BE2C (cell line): ENCODE data around the gene SCYGR7.

Experiments used
- DNase-seq: peaks from one replicate; pipeline ENCODE4 v3.0.0-alpha.2; 2020
- H3K27me3 ChIP-seq: fragments of 250-450 bp; sonication (Bioruptor Pico); 2 replicates; pipeline ENCODE4 v1.5.1; 2020; ENCODE audit warnings: mild to moderate bottlenecking
- H3K36me3 ChIP-seq: fragments of 250-450 bp; sonication (Bioruptor Pico); 2 replicates; pipeline ENCODE4 v1.5.1; 2020; ENCODE audit warnings: mild to moderate bottlenecking
- H3K4me1 ChIP-seq: fragments of 250-450 bp; sonication (Bioruptor Pico); 2 replicates; pipeline ENCODE4 v1.5.1; 2020
- H3K4me3 ChIP-seq: 2 replicates; pipeline ENCODE4 v1.5.1; 2011; ENCODE audit warnings: low read depth, low read length
- H3K9me3 ChIP-seq: fragments of 250-450 bp; sonication (Bioruptor Pico); 2 replicates; pipeline ENCODE4 v1.5.1; 2020
- TF ChIP-seq, protein P1 (sequence below): IDR thresholded peaks from 2 replicates; pipeline ENCODE4 v1.5.1; 2012; ENCODE audit warnings: mild to moderate bottlenecking, low read depth, low read length

The SCYGR7 gene

GRCh38 chr2:227703961-227704360, 24.2 kb upstream of the SCYGR7 start:
- no peak for DNase-seq
- H3K4me3 ChIP-seq = no peak overlapping the region
- no peaks in the 10 kb centered on the region for H3K4me1 ChIP-seq
- H3K36me3 ChIP-seq = no peaks in the 10 kb centered on the region
- TF ChIP-seq, protein P1, sequence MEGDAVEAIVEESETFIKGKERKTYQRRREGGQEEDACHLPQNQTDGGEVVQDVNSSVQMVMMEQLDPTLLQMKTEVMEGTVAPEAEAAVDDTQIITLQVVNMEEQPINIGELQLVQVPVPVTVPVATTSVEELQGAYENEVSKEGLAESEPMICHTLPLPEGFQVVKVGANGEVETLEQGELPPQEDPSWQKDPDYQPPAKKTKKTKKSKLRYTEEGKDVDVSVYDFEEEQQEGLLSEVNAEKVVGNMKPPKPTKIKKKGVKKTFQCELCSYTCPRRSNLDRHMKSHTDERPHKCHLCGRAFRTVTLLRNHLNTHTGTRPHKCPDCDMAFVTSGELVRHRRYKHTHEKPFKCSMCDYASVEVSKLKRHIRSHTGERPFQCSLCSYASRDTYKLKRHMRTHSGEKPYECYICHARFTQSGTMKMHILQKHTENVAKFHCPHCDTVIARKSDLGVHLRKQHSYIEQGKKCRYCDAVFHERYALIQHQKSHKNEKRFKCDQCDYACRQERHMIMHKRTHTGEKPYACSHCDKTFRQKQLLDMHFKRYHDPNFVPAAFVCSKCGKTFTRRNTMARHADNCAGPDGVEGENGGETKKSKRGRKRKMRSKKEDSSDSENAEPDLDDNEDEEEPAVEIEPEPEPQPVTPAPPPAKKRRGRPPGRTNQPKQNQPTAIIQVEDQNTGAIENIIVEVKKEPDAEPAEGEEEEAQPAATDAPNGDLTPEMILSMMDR = no peak
- no peaks in the 10 kb centered on the region for H3K9me3 ChIP-seq
- peaks cover 16% of the 10 kb centered on the region for H3K27me3 ChIP-seq

- Histone ChIP-seq H3K27me3 (peaks cover 23% of the 10 kb centered on the region), H3K9me3 (no peaks in the 10 kb centered on the region), H3K4me1 (no peaks in the 10 kb centered on the region), H3K4me3 (no peak overlapping the region), H3K36me3 (no peaks in the 10 kb centered on the region)
- no peak for DNase-seq
- TF ChIP-seq, protein P1 = no peak
Measured at GRCh38 chr2:227706859-227707258, 21.3 kb upstream of the SCYGR7 start.

GRCh38 chr2:227707390-227707789, 20.7 kb upstream of the SCYGR7 start:
- Histone ChIP-seq H3K4me1 (no peaks in the 10 kb centered on the region), H3K9me3 (no peaks in the 10 kb centered on the region), H3K36me3 (no peaks in the 10 kb centered on the region), H3K27me3 (peaks cover 21% of the 10 kb centered on the region), H3K4me3 (no peak overlapping the region)
- TF ChIP-seq, protein P1 = no peak
- DNase-seq = no peak

DNA sequence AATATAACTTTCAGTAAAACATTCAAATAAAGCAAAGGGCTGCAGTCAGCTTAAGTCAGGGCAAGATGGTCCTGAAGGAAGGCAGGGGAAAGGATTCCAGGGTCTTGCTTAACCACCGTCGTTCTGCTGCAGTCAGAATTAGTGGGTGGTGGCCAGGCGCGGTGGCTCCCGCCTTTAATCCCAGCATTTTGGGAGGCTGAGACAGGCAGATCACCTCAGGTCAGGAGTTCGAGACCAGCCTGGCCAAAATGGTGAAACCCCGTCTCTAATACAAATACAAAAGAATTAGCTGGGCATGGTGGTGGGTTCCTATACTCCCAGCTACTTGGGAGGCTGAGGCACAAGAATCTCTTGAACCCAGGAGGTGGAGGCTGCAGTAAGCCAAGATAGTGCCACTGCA, 17.1 kb upstream of the SCYGR7 start:
- TF ChIP-seq, protein P1 = no peak
- Histone ChIP-seq H3K36me3 (no peaks in the 10 kb centered on the region), H3K27me3 (peaks cover 13% of the 10 kb centered on the region), H3K4me1 (no peaks in the 10 kb centered on the region), H3K9me3 (no peaks in the 10 kb centered on the region), H3K4me3 (no peak overlapping the region)
- no peak for DNase-seq

DNA sequence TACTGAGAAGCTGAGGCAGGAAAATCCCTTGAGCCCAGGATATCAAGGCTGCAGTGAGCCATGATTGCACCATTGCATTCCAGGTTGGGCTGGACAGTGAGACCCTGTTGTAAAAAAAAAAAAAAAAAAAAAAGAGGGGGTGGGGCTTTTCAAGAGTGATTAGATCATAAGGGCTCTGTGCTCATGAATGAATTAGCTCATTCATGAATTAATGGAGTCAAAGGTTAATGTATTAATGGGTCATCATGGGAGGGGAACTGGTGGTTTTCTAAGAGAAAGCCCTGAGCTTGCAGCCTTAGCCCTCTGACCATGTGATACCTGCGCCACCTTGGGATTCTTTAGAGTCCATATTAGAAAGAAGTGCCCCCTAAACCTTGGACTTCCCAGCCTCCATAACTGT, 14.8 kb upstream of the SCYGR7 start:
- no peaks in the 10 kb centered on the region for H3K36me3 ChIP-seq
- DNase-seq = no peak
- TF ChIP-seq, protein P1 = no peak
- H3K4me1 ChIP-seq = no peaks in the 10 kb centered on the region
- no peak overlapping the region for H3K4me3 ChIP-seq
- no peaks in the 10 kb centered on the region for H3K9me3 ChIP-seq
- peaks cover 24% of the 10 kb centered on the region for H3K27me3 ChIP-seq

DNA sequence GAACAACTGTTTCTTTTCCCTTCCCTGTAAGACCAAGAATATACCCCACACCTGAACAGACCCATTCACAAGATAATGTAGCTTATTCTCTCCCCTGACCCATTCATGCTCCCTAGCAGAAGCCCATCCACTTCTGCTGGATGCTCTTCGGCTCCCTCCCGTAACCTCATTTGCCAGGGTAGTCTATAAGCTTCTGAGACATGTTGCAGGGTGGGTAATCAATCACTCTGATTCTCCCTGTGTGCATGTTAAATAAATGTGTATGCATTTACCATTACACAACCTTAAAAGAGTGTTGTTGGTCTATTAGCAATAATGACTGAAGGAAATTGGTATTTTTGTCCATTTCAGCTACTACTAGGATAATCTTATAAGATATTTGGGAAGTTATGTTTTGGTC, 11.6 kb upstream of the SCYGR7 start:
- no peak overlapping the region for H3K4me3 ChIP-seq
- no peaks in the 10 kb centered on the region for H3K4me1 ChIP-seq
- DNase-seq = no peak
- H3K9me3 ChIP-seq = no peaks in the 10 kb centered on the region
- H3K27me3 ChIP-seq = peaks cover 14% of the 10 kb centered on the region
- no peaks in the 10 kb centered on the region for H3K36me3 ChIP-seq
- TF ChIP-seq, protein P1 = no peak
